ENCODE data around the gene MEX3C. TPM values are rescaled to one million over a fixed set of nuclear protein-coding genes. Genes with fewer than 3 reads are reported as not detected.
A peak's percentile ranks its signal among the peaks of the same experiment; 100 is the strongest.

Gene MEX3C
- total RNA-seq, 1 experiment from 2014 or later: 15.8 TPM

GRCh38 chr18:51135795-51136194 is 61.7 kb downstream of the MEX3C start:
- H3K9me2 ChIP-seq (replicated peaks; ENCODE audit: low read length): no peaks in the 10 kb centered on the region
- no peak overlapping the region for H3K4me3 ChIP-seq (ENCODE audit: low read length)
- ChIA-PET POLR2A (ENCODE audit: unreplicated experiment) (no interaction called here), CTCF (no interaction called here)
- no peak for TF ChIP-seq EZH2 (IDR thresholded peaks at IDR 0.05; ENCODE audit: low read length, unreplicated experiment)
- no peak; the same call in 1 of the 2 replicates for TF ChIP-seq CTCF (conservative IDR thresholded peaks at IDR 0.05; ENCODE audit: low read depth, low read length)
- no peak for TF ChIP-seq EZH2phosphoT487 (IDR thresholded peaks at IDR 0.05; ENCODE audit: borderline replicate concordance, low read length)
- no peaks in the 10 kb centered on the region for H3K9me3 ChIP-seq (ENCODE audit: low read length)
- no TSS peak for BruUV-seq (replicated peaks)
- H3K79me2 ChIP-seq (ENCODE audit: low read length): no peaks in the 10 kb centered on the region
- H3K9ac ChIP-seq (ENCODE audit: low read length): no peak overlapping the region
- intact Hi-C loops (cut with micrococcal nuclease): no loop called here
- no peaks in the 10 kb centered on the region for H3K36me3 ChIP-seq (ENCODE audit: low read depth, low read length)
- no peak overlapping the region for H2AFZ ChIP-seq (ENCODE audit: low read length)
- H3K4me2 ChIP-seq (ENCODE audit: low read length): no peak overlapping the region
- H3K27me3 ChIP-seq (ENCODE audit: low read length): no peaks in the 10 kb centered on the region
- DNase-seq (peak; percentile 3), ATAC-seq (peak; percentile 46; the same call in 1 of the 2 replicates)
- H4K20me1 ChIP-seq (ENCODE audit: low read length): no peaks in the 10 kb centered on the region
- no peaks in the 10 kb centered on the region for H3F3A ChIP-seq (ENCODE audit: low read length, unreplicated experiment)
- H3K4me1 ChIP-seq (ENCODE audit: insufficient read depth, low read length): no peaks in the 10 kb centered on the region
- no peak overlapping the region for H3K27ac ChIP-seq (ENCODE audit: low read length)

- H3K9me3 ChIP-seq (ENCODE audit: low read length): no peaks in the 10 kb centered on the region
- ChIA-PET CTCF (no interaction called here), POLR2A (ENCODE audit: unreplicated experiment) (no interaction called here)
- DNase-seq (peak; percentile 38), ATAC-seq (peak; percentile 69)
- no peak overlapping the region for H3K9ac ChIP-seq (ENCODE audit: low read length)
- H3F3A ChIP-seq (ENCODE audit: low read length, unreplicated experiment): no peaks in the 10 kb centered on the region
- H3K79me2 ChIP-seq (ENCODE audit: low read length): no peaks in the 10 kb centered on the region
- H3K4me2 ChIP-seq (ENCODE audit: low read length): peak overlapping the region; percentile 49; the same call in 1 of the 2 replicates
- TF ChIP-seq CTCF (conservative IDR thresholded peaks at IDR 0.05; ENCODE audit: low read depth, low read length): no peak
- TF ChIP-seq EZH2 (IDR thresholded peaks at IDR 0.05; ENCODE audit: low read length, unreplicated experiment): no peak
- TF ChIP-seq EZH2phosphoT487 (IDR thresholded peaks at IDR 0.05; ENCODE audit: borderline replicate concordance, low read length): no peak
- no peak overlapping the region for H3K4me3 ChIP-seq (ENCODE audit: low read length)
- no peak overlapping the region for H2AFZ ChIP-seq (ENCODE audit: low read length)
- no peaks in the 10 kb centered on the region for H3K4me1 ChIP-seq (ENCODE audit: insufficient read depth, low read length)
- H3K36me3 ChIP-seq (ENCODE audit: low read depth, low read length): no peaks in the 10 kb centered on the region
- no peaks in the 10 kb centered on the region for H3K9me2 ChIP-seq (replicated peaks; ENCODE audit: low read length)
- BruUV-seq (replicated peaks): no TSS peak
- intact Hi-C loops (cut with micrococcal nuclease): no loop called here
- no peaks in the 10 kb centered on the region for H4K20me1 ChIP-seq (ENCODE audit: low read length)
- no peaks in the 10 kb centered on the region for H3K27me3 ChIP-seq (ENCODE audit: low read length)
- no peak overlapping the region for H3K27ac ChIP-seq (ENCODE audit: low read length)
These were observed 62.1 kb downstream of the MEX3C start for GRCh38 chr18:51135364-51135763.

DNA sequence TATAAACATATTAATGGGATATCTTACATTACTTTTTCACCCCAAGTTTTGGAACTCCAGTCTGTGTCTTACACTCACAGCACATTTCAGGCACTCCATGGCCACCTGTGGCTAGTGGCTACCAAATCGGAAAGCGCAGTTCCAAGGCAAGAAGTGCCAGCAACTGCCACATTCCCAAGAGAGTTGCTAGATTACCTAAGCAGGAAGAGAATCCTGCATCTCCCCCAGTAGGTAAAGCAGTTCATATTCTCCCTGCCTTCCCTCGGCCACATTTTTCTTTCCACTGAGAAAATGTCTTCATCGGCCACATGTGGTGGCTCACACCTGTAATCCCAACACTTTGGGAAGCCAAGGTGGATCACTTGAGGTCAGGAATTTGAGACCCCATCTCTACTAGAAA is 62.8 kb downstream of the MEX3C start:
- no peak overlapping the region for H3K27ac ChIP-seq (ENCODE audit: low read length)
- H3K27me3 ChIP-seq (ENCODE audit: low read length): no peaks in the 10 kb centered on the region
- H3K4me3 ChIP-seq (ENCODE audit: low read length): no peak overlapping the region
- no peaks in the 10 kb centered on the region for H4K20me1 ChIP-seq (ENCODE audit: low read length)
- CTCF ChIA-PET: interaction anchor here (0.6 kb wide), 1 partner anchor 533 kb away, joined by 4 read pairs; no protein-coding TSS in a partner anchor
- no peak overlapping the region for H3K9ac ChIP-seq (ENCODE audit: low read length)
- H3K4me2 ChIP-seq (ENCODE audit: low read length): 0 out of 2 replicates have a peak overlapping the region, but pooled peaks have one; percentile 49
- no peaks in the 10 kb centered on the region for H3K9me2 ChIP-seq (replicated peaks; ENCODE audit: low read length)
- no peaks in the 10 kb centered on the region for H3F3A ChIP-seq (ENCODE audit: low read length, unreplicated experiment)
- no peaks in the 10 kb centered on the region for H3K9me3 ChIP-seq (ENCODE audit: low read length)
- H3K4me1 ChIP-seq (ENCODE audit: insufficient read depth, low read length): no peaks in the 10 kb centered on the region
- BruUV-seq (replicated peaks): no TSS peak
- ATAC-seq: no peak
- DNase-seq: no peak
- intact Hi-C loops (cut with micrococcal nuclease): no loop called here
- no peak overlapping the region for H2AFZ ChIP-seq (ENCODE audit: low read length)
- POLR2A ChIA-PET (ENCODE audit: unreplicated experiment): no interaction called here
- TF ChIP-seq EZH2phosphoT487 (IDR thresholded peaks at IDR 0.05; ENCODE audit: borderline replicate concordance, low read length) (no peak), EZH2 (IDR thresholded peaks at IDR 0.05; ENCODE audit: low read length, unreplicated experiment) (no peak), CTCF (conservative IDR thresholded peaks at IDR 0.05; ENCODE audit: low read depth, low read length) (no peak)
- no peaks in the 10 kb centered on the region for H3K79me2 ChIP-seq (ENCODE audit: low read length)
- no peaks in the 10 kb centered on the region for H3K36me3 ChIP-seq (ENCODE audit: low read depth, low read length)
